GM18907 (cell line): ENCODE data around the gene FOXF1.

ENCODE experiments used
- ATAC-seq: cut with Tn5 transposase; IDR thresholded peaks from one replicate; pipeline ENCODE4 v1.9.1; 2021; ENCODE audit warnings: mild to moderate bottlenecking, moderate library complexity; ENCODE audit not compliant: unreplicated experiment

FOXF1 gene

GRCh38 chr16:86531641-86532525 is 21.6 kb downstream of the FOXF1 start:
- no peak for ATAC-seq

GRCh38 chr16:86532526-86532815 is 22.1 kb downstream of the FOXF1 start:
- no peak for ATAC-seq

- ATAC-seq, result no peak
Measured at GRCh38 chr16:86533076-86533475, 22.7 kb downstream of the FOXF1 start.

- ATAC-seq, result no peak
Measured at GRCh38 chr16:86533767-86534351, 23.5 kb downstream of the FOXF1 start.

DNA sequence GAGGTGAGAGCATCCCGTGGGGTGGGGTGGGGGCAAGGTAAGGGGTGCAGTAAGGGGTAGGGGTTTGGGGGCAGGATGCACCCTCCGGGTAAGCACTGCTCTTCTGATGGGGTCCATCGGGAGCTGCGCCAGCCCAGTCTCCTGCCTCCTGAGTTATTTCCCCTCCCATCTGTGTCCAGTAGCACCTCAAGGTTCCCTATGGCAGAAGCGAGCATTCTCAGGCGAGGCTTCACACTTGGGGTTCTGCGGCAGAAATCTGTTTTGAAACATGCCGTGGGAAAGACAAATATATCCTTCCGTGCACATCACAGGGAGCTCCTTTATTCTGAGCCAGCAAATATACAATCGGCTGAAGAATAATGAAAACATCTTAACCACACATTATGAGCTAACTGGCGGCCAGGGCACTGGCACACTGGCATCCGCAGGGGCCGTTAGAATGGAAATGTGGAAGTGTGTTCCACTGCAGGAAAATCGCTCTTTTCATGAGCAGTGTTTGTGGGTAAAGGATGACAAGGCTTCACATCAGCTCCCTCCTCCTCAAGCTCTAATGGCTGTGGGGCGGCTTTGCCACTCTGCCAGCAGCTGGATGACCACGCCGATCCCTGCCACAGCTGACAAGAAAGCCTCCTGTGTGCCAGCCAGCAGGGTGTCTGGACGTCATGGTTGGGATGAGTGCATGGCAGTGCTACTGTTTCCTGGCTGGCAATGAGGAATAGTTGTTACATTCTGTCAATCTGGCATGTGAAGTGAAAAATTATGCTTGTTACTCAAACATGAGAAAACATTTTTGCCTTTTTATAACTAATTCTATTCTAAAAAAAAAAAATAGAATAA is 24.7 kb downstream of the FOXF1 start:
- no peak for ATAC-seq

DNA sequence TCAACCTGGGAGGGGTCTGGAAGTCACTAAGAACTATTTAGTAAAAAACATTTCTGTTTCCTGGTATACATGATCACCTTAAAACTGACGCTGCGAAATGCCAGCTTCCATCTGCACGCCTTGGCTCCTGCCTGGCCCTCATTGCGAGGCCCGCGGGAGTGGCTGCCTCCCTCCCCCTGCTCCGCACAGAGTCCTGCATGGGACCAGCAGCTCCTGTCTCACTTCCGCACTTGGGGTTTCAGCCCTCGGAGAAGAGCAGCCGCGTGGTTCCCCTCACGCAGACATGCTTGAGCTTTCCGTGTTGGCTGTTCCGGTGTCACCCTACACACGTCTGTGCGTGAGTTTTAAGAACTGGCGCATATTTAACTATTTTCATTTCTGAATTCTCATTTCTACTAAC is 26.3 kb downstream of the FOXF1 start:
- ATAC-seq, result no peak

DNA sequence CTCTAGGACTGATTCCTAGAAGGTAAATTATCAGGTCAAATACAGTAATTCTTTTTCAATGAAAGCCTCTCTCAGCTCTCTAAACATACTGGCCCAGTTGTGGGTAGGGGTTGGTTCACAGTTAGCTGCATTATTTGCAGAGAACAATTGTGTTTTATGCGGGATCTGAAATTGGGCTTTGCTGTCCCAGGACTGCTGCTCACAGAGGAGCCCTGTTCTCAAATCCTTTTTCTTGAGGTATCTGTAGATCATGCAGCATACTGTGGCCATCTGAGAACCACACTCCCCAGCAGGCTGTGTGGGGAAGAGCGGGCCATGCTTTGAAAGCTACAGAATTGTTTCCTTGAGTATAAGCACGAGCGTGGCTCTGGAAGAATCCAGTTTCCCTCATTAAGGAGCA is 27.2 kb downstream of the FOXF1 start:
- no peak for ATAC-seq

GRCh38 chr16:86538196-86538780 is 28.0 kb downstream of the FOXF1 start:
- ATAC-seq, result no peak

DNA sequence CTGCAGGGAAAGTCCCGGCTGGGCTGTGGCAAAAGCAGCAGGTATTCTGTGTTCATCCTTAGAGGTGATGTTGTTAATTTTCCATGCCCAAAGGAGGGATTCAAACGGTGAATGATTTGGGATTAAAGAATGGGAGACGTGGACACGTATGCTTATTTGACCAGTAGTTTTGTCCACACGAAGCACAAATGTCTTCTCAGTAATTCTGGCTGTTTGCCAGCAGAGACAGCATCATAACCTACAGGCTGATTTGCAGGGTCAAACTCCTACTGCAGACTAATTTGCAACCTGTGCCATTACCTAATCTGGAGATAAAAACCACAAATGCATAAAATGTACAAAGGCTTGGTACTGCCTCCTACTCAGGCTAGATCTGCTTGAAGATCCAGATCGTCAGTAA is 30.6 kb downstream of the FOXF1 start:
- ATAC-seq, result no peak

GRCh38 chr16:86541560-86541959 is 31.2 kb downstream of the FOXF1 start:
- ATAC-seq, result no peak

DNA sequence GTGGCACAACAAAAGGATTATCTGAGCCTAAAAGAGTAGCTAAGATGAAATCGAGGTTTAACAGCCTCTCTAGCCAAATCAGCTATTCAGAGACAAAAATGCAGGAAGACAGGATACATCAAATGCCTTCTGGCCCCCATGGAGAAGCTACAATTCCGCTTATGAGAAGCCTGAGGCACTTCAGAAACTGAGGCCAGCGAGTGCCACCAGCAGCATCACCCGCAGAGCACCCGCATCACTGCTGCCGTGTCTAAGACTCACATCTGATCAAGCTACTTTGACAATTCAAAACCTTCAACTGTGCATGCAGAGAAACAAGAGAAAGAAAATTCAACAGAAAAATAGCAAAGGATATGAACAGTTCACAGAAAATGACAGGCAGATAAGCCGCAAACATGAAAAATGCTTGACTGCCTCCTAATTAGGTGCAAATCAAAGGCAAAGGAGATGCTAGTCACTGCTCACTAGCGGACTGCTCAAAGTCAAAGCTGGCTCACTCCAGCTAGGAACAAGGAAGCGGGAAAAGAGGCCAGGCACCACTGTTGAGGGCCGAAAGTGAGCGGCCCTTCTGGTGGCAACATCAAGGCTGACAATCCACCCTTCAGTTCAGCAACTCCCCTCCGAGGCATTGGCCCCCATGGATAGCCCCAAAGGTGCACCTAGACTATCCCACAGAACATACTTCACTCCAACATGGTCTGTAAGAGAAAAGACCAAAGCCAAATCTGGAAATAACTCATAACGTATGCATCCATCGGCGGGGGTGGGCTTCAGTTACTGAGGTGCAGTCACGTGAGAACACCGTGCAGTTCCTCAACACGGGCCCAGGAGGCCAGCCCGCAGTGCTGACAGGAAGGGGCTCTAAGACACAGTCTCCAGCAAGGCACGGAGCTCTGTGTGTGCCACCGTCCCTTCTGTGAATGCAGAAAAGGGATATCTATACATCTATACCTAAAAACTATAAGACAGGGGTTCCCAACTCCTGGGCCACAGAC is 32.7 kb downstream of the FOXF1 start:
- ATAC-seq, result no peak

DNA sequence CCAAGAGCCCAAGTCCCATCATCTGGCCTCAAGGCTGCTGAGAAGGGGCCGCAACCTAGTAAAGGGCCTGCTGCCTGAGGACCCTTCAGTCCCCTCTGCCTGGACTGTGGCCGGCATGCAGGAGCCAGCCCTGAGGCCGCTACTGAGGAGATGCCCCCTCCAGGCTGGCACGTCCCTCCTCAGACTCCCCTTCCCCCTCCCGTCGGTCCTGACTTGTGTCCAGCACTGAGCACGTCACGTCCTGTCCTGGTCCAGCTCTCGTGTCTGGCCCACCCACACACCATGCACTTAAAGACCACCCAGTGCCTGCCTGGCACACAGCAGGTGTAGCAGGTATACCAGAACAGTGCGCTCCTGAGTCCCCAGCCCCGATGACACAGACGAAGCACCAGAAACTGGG is 35.2 kb downstream of the FOXF1 start:
- no peak for ATAC-seq

GRCh38 chr16:86545954-86546637 is 35.8 kb downstream of the FOXF1 start:
- ATAC-seq, result no peak

- no peak for ATAC-seq
Measured at GRCh38 chr16:86546638-86547013, 36.3 kb downstream of the FOXF1 start.

DNA sequence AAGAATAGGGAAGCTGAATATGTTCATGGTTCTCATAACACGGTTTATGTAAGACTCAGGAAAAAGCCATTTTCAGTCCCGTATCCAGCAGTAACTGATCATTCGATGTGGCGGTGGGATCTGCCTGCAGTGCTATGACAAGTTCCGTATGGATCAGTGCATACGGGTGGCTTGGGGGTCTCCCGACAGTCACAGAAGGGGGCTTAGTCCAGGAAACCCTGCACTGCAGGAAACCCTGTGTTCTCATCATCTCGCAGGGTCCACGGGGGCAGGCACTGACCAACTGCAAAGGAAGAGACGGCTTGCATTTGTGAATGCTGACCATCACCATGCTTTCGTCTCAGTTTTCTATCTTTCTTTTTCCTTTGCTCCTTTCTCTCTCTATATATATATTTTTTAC is 37.0 kb downstream of the FOXF1 start:
- no peak for ATAC-seq

GRCh38 chr16:86549076-86549892 is 39.0 kb downstream of the FOXF1 start:
- no peak for ATAC-seq

- no peak for ATAC-seq
Measured at GRCh38 chr16:86549893-86550190, 39.5 kb downstream of the FOXF1 start.

- no peak for ATAC-seq
Measured at GRCh38 chr16:86550281-86550680, 40.0 kb downstream of the FOXF1 start.

DNA sequence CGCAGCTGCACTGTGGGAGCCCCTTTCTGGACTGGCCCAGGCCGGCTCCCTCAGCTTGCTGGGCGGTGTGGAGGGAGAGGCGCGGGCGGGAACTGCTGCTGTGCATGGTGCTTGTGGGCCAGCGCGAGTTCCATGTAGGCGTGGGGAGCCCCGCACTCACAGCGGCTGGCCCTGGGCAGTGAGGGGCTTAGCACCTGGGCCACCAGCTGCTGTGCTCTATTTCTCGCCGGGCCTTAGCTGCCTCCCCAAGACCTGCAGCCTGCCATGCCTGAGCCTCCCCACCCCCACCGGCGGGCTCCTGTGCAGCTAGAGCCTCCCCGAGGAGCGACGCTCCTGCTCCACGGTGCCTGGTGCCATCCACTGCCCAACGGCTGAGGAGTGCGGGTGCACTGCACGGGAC is 43.0 kb downstream of the FOXF1 start:
- no peak for ATAC-seq
